Loucy (cell line): ENCODE results near the gene POLR3GL.

Experiments used
- H2AFZ ChIP-seq: fragments of 200-600 bp; sonication (generic); 2 replicates; pipeline ENCODE4 v1.6.0; 2016; ENCODE audit warnings: antibody characterized with exemption, mild to moderate bottlenecking, low read length, moderate library complexity
- H3F3A ChIP-seq: fragments of 200-600 bp; 2 replicates; pipeline ENCODE4 v1.6.0; 2016; ENCODE audit warnings: antibody characterized with exemption, low read depth, mild to moderate bottlenecking
- H3K27me3 ChIP-seq: fragments of 200-600 bp; sonication (generic); 2 replicates; pipeline ENCODE4 v1.6.1; 2014; ENCODE audit warnings: low read length, mild to moderate bottlenecking; ENCODE audit not compliant: insufficient read depth, poor library complexity, severe bottlenecking
- H3K36me3 ChIP-seq: fragments of 200-600 bp; sonication (generic); 2 replicates; pipeline ENCODE4 v1.6.1; 2016; ENCODE audit warnings: low read length; ENCODE audit not compliant: insufficient read depth
- H3K4me1 ChIP-seq: fragments of 200-600 bp; sonication (generic); 2 replicates; pipeline ENCODE4 v1.5.1; 2014; ENCODE audit warnings: low read length, mild to moderate bottlenecking; ENCODE audit not compliant: insufficient read depth, poor library complexity, severe bottlenecking
- H3K4me2 ChIP-seq: fragments of 200-600 bp; sonication (generic); 2 replicates; pipeline ENCODE4 v1.6.0; 2014; ENCODE audit warnings: antibody characterized with exemption, low read length, low read depth, mild to moderate bottlenecking; ENCODE audit not compliant: poor library complexity, severe bottlenecking
- H3K4me3 ChIP-seq: fragments of 200-600 bp; sonication (generic); 2 replicates; pipeline ENCODE4 v1.5.1; 2014; ENCODE audit warnings: low read length, mild to moderate bottlenecking, mixed read lengths; ENCODE audit not compliant: poor library complexity, severe bottlenecking
- H3K79me2 ChIP-seq: fragments of 200-600 bp; sonication (generic); 2 replicates; pipeline ENCODE4 v1.6.1; 2014; ENCODE audit warnings: low read length; ENCODE audit not compliant: insufficient read depth
- H3K9ac ChIP-seq: fragments of 200-600 bp; sonication (generic); 2 replicates; pipeline ENCODE4 v1.6.0; 2014; ENCODE audit warnings: mild to moderate bottlenecking, low read depth, low read length, moderate library complexity; ENCODE audit not compliant: poor library complexity, severe bottlenecking
- H3K9me2 ChIP-seq: fragments of 200-600 bp; sonication (generic); replicated peaks from 2 replicates; pipeline ENCODE4 v1.6.1; 2016; ENCODE audit warnings: low read depth, low read length, mixed read lengths
- H3K9me3 ChIP-seq: fragments of 200-600 bp; sonication (generic); 2 replicates; pipeline ENCODE4 v1.6.1; 2014; ENCODE audit warnings: mild to moderate bottlenecking, antibody characterized with exemption, low read length, low read depth; ENCODE audit not compliant: insufficient read depth
- H4K20me1 ChIP-seq: fragments of 200-600 bp; sonication (generic); 2 replicates; pipeline ENCODE4 v1.6.0; 2014; ENCODE audit warnings: antibody characterized with exemption, low read length, mild to moderate bottlenecking; ENCODE audit not compliant: insufficient read depth, poor library complexity, severe bottlenecking
- CTCF ChIP-seq: fragments of 200-600 bp; sonication (generic); conservative IDR thresholded peaks from 2 replicates; pipeline ENCODE4 v1.5.1; 2014; ENCODE audit warnings: mild to moderate bottlenecking, antibody characterized with exemption, low read length
- EZH2phosphoT487 ChIP-seq: fragments of 200-600 bp; IDR thresholded peaks from 2 replicates; pipeline ENCODE4 v1.6.1; 2018; ENCODE audit warnings: antibody characterized with exemption, mild to moderate bottlenecking, moderate library complexity, borderline replicate concordance

The POLR3GL gene

DNA sequence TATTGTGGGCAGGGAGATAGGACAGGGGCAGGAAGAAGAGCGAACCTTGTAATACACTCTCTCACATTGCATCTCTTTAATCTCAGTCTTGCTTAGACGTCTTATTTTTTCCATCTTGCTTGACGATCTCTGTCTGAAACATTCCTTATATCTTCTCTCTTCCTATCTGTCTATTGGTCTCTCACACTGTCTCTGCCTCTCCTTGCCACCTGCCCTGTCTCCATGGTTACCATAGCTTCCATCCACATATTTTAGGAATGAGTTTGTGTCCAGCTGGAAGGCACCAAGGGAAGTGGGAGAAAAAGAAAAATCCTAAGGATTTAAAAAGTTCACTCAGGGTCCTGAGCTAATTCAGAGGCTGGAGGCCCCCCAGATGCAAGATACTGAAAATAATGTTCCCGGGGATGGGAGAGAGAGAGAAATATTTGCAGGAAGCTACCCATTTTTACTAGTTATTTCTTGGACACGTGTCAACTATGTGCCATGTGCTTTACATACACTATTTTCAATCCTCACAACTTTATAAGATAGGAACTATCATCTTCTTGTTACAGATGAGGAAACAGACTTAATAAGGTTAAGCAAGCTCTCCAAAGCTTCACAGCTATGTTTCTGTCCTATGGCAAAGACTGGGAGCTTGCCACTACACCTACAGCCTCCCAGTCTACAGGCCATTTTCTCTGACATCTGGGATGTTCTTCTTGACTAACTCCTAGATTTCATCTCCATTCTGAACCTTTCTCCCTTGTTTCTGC lies 1.0 kb upstream of the POLR3GL start:
- Histone ChIP-seq H3K4me3 (peak overlapping the region; percentile 86), H3K79me2 (peaks cover 46% of the 10 kb centered on the region; the same call in 1 of the 2 replicates), H3K36me3 (no peaks in the 10 kb centered on the region), H3K9me3 (no peaks in the 10 kb centered on the region), H3F3A (0 out of 2 replicates have a peak, but pooled peaks cover 8% of the 10 kb centered on the region), H3K4me1 (peaks cover 42% of the 10 kb centered on the region), H4K20me1 (no peaks in the 10 kb centered on the region), H3K27me3 (no peaks in the 10 kb centered on the region), H3K9me2 (no peaks in the 10 kb centered on the region), H2AFZ (no peak overlapping the region), H3K9ac (peak overlapping the region; percentile 80), H3K4me2 (peak overlapping the region; percentile 83)
- no peak for TF ChIP-seq EZH2phosphoT487
- no peak for TF ChIP-seq CTCF

- Histone ChIP-seq H4K20me1 (no peaks in the 10 kb centered on the region), H3K4me1 (peaks cover 24% of the 10 kb centered on the region), H3K9me3 (no peaks in the 10 kb centered on the region), H3K4me3 (peak overlapping the region; percentile 86), H3K9me2 (no peaks in the 10 kb centered on the region), H3K36me3 (no peaks in the 10 kb centered on the region), H2AFZ (peak overlapping the region; percentile 93), H3K79me2 (peaks cover 38% of the 10 kb centered on the region; the same call in 1 of the 2 replicates), H3F3A (0 out of 2 replicates have a peak, but pooled peaks cover 8% of the 10 kb centered on the region), H3K4me2 (peak overlapping the region; percentile 83), H3K27me3 (no peaks in the 10 kb centered on the region), H3K9ac (peak overlapping the region; percentile 80)
- TF ChIP-seq CTCF (no peak), EZH2phosphoT487 (no peak)
These were observed 742 bp downstream of the POLR3GL start for GRCh38 chr1:145965119-145965744.

GRCh38 chr1:145967288-145967687 lies 2.8 kb downstream of the POLR3GL start:
- TF ChIP-seq EZH2phosphoT487 (no peak), CTCF (no peak)
- peaks cover 20% of the 10 kb centered on the region for H3K4me1 ChIP-seq

More at GRCh38 chr1:145967288-145967687, 2.8 kb downstream of the POLR3GL start:
- Histone ChIP-seq H3K9me3 (no peaks in the 10 kb centered on the region), H3K36me3 (no peaks in the 10 kb centered on the region), H4K20me1 (no peaks in the 10 kb centered on the region), H2AFZ (no peak overlapping the region), H3K9me2 (no peaks in the 10 kb centered on the region), H3K79me2 (peaks cover 23% of the 10 kb centered on the region; the same call in 1 of the 2 replicates), H3K27me3 (no peaks in the 10 kb centered on the region), H3K4me2 (no peak overlapping the region), H3K9ac (no peak overlapping the region), H3K4me3 (no peak overlapping the region), H3F3A (0 out of 2 replicates have a peak, but pooled peaks cover 8% of the 10 kb centered on the region)
